Measurements from ENCODE around the gene CSRP2. TPM values are rescaled to one million over a fixed set of nuclear protein-coding genes. Genes with fewer than 3 reads are reported as not detected.

The CSRP2 gene
- total RNA-seq: 54.9 and 63.9 TPM in 2 replicates

GRCh38 chr12:76878899-76879709 is at the start of gene CSRP2:
TSS of gene CSRP2 (minus strand) at chr12:76879019. CDS start at chr12:76866260, 12,759 bp downstream.

Other genes with a start within 250 kb of the CSRP2 start
- gene ZDHHC17, start 114.9 kb downstream of the CSRP2 start, total RNA-seq: 10.3 and 11.3 TPM in 2 replicates
- 8.9 and 12.1 TPM in 2 replicates for gene E2F7, start 186.6 kb upstream of the CSRP2 start, total RNA-seq

Data from bronchus fibroblast of lung (primary cell).